HG02885 (cell line): ENCODE data around the gene S100A5.
"Not testable (repeated sequence)": the region's sequence is repeated elsewhere in the genome, so short reads cannot be mapped to it uniquely, and the experiment has no call there.

Source experiments
- ATAC-seq: cut with Tn5 transposase; IDR thresholded peaks from one replicate; pipeline ENCODE4 v1.9.1; 2021; ENCODE audit warnings: mild to moderate bottlenecking; ENCODE audit not compliant: unreplicated experiment, poor library complexity

Gene S100A5, protein sequence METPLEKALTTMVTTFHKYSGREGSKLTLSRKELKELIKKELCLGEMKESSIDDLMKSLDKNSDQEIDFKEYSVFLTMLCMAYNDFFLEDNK

DNA sequence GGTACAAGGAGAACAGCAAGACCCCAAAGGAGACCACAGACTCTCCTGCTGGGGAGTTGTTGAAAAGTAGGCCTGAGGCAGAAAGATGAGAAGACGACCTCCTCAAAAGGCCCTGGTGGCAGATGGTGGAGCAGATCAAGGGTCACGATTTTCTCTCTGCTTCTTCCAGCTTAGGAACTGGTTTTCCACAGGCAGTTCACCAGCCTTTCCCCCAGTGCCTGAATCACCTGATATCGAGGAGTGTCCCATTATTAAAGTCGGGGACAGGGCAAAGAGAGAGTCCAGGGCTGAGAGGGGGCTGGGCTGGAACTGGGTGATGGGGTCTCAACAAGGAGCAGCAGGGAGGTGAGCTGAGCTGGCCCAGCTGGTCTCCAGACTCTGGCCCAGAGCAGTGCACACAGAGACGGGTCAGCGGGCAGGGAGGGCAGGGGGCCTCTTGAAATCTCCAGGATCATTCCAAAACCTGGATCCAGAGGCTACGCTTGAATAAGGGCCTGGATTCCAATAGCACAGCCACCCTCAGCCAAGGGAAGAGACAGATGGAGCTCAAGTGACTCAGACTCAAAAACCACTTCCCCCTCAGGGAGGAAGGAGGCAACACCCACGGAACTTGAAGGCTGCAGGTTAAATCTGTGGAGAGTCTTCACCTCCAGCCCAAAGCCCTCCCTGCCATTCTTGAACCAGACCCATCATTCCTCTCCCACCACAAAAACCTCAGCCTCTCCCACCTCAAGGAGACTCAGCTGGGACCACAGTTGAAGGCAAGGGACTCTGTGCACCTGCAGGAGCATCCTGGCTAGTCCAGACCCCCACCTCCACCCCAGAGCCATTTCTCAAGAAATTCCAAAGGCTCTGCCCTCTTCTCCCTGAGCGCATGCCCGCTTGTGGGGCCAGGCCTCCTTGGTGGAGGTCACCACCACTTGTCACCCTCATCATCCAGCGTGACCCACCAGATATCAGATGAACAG, at the start of gene S100A5:
Gene S100A5 (minus strand): TSS at position 541 of the 968 bp plus-strand sequence. CDS start 743 bp downstream, outside the sequence.
- no peak for ATAC-seq

DNA sequence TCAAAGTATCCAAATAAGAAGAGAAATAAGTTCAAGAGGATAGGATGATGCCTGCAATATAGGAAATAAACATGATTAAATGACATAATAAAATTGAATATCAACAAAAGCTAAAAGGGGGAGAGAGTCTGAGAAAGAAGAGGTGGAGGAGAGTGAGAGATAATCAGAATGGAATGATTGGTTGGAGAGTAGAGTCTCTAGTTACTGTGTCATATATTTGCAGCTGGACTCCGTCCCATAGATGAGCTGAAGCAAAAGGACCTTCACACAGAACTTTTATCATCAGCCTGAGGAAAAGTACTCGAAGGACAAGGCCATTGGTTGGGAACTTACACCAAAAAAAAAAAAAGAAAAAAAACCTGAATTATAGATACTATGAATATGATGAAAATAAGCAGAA, 47.7 kb upstream of the S100A5 start:
- ATAC-seq = no peak

DNA sequence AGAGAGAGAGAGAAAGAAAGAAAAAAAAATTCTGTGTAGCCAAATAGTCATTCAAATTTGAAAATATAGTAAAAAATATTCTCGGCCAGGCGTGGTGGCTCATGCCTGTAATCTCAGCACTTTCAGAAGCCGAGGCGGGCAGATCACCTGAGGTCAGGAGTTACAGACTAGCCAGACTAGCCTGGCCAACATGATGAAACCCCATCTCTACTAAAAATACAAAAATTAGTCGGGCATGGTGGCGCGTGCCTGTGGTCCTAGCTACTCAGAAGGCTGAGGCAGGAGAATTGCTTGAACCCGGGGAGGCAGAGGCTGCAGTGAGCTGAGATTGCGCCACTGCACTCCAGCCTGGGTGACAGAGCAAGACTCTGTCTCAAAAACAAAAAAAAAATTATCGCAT, 47.3 kb upstream of the S100A5 start:
- not testable (repeated sequence) for ATAC-seq

DNA sequence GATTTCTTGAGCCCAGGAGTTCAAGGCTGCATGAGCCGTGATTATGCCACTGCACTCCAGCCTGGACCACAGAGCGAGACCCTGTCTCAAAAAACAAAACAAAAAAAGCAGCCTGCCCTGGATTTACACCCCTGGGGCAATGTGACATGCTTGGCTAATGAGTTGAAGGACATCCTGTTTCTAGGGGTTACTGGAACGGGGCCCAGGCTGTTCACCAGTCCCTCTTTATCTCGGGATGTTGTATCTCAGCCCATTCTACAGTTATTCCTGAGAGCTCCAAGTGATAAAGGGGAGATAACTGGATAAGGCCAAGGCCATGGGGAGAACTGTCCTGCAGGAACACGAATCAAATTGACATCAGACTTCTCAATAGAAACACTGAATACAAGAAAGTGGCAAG, 46.6 kb upstream of the S100A5 start:
- no peak for ATAC-seq

DNA sequence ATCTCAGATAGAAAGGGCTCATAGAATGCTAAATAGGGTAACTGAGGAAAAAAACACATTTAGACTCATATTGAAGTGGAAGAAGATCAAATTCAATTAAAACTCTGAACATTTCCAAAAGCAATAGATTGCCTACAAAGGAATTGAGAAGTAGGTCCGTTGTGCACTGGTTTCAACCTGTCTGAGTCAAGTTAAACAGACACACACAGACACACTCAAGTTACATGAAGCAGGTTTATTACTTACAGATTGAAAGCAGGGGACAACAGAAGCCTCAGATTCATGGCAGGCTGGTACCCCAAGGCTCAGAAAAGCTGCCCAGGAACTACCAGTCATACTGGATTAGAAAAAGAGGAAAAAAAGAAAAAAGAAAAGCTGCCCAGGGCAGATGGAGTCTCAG, 45.6 kb upstream of the S100A5 start:
- no peak for ATAC-seq

DNA sequence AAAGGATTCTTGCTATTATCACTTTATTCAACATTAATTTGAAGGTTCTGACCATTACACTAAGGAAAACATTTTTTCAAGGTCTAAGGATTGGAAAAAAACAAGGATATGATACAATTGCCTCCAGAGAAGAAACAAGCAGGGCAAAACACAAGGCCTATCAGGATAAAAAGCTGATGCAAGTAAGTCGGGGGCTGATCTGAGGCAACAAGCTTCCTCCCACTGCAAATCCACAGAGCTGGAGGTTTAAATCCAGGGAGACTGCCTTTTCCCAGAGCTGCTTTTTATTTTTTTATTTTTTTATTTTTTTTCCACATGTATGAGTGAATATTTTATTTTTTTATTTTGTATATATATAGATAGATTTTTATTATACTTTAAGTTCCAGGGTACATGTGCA, 44.3 kb upstream of the S100A5 start:
- no peak for ATAC-seq

DNA sequence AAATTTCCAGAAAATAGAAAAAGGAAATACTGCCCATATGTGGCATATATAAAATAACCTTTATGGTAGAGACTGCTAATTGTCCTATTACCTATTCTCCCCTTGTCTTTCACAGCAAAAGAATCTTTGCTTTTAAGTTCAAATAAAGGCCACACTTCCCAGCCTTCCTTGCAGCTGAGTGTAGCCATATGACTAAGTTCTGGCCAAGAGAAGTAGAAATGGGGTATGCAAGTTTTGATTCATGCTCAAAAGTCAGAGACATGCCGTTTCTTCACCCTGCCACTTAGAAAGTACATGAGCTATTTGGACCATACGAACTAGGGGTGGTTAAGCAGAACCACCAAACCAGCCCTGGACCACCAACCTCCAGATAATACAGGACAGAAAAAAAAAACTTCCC, 43.2 kb upstream of the S100A5 start:
- no peak for ATAC-seq

DNA sequence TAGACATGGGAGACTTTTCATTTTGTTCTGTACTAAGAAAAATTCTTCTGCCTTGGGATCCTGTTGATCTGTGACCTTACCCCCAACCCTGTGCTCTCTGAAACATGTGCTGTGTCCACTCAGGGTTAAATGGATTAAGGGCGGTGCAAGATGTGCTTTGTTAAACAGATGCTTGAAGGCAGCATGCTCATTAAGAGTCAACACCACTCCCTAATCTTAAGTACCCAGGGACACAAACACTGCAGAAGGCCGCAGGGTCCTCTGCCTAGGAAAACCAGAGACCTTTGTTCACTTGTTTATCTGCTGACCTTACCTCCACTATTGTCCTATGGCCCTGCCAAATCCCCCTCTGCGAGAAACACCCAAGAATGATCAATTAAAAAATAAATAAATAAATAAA, 42.8 kb upstream of the S100A5 start:
- ATAC-seq = not testable (repeated sequence)

DNA sequence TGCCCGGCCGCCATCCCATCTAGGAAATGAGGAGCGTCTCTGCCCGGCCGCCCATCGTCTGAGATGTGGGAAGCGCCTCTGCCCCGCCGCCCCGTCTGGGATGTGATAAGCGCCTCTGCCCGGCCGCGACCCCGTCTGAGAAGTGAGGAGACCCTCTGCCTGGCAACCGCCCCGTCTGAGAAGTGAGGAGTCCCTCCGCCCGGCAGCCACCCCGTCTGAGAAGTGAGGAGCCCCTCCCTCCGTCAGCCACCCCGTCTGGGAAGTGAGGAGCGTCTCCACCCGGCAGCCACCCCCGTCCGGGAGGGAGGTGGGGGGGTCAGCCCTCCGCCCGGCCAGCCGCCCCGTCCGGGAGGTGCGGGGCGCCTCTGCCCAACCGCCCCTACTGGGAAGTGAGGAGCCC, 42.1 kb upstream of the S100A5 start:
- not testable (repeated sequence) for ATAC-seq

DNA sequence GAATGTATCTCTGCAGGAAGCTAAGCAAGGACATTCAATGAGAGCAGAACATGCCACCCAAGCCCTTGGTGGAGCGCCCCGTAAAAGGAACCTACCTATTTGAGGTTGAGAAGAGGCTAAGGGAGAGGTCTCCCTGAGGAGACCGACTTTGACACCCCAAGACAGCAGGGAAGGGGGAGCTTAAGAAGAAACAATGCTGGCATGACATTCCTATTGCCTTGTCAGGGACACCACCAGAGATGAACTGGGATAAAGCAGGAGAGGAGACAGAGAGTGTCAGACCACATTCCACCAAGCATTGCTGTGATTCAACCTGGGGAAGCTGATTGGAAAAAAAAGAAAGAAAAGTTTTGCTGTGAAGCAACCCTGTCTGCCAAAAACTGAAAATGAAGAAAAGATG, 38.2 kb upstream of the S100A5 start:
- no peak for ATAC-seq

DNA sequence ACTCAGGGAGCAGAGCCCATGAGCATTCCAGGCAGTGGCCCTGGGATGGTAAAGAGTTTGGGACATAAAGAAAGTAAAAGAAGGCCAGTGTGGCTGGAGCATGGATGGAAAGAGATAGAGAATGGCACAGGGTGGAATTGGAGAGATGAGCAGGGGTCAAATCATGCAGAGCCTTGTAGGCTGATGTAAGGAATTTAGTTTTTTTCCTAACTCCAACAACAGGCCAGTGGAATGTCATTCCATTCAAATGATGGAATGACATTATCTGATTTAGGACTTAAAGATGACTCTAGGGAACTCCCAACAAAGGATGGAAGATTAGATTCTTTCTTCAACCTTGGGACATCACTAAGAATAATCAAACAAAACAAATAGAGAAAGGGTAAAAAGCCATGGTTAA, 37.8 kb upstream of the S100A5 start:
- no peak for ATAC-seq

DNA sequence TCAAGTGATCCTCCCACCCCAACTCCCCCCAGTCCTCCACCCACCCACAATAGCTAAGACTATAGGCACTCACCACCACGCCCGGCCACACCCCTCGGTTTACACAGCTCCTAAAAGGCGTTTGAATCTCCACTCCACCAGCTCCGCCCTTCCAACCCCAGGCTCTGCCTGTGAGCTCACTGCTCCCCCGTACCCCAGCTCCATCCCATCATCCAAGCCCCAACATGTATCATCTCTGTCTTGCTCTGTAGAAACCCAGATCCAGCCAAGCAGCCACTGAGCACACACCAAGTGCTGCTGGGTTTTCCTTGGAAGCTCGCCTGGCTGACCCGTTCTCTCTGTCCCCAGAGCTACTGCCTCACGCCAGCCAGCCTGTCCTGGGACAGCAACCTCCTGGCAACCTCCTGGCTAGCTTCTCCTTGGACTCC, 36.9 kb upstream of the S100A5 start:
- ATAC-seq = no peak

DNA sequence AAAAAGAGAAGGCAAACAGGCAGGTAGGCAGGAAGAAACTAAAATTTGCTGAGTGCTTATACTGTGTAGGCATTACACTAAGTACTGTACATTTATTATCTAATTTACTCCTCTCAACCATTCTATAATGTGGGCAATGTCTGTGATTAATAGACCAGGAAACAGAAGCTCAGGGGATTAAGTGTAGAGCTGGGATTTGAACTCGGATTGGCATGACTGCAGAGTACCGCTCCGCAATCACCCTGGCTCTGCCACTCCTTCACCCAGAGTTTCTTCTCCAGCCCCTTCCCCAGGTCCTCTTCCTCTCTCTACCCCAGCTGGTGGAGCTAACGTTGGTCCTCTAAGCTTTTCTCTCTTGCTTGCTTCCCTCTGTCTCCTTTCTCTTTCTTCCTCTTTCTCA, 36.4 kb upstream of the S100A5 start:
- no peak for ATAC-seq

DNA sequence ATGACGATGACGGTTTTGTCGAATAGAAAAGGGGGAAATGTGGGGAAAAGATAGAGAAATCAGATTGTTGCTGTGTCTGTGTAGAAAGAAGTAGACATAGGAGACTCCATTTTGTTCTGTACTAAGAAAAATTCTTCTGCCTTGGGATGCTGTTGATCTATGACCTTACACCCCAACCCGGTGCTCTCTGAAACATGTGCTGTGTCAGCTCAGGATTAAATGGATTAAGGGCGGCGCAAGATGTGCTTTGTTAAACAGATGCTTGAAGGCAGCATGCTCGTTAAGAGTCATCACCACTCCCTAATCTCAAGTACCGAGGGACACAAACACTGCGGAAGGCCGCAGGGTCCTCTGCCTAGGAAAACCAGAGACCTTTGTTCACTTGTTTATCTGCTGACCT, 34.8 kb upstream of the S100A5 start:
- not testable (repeated sequence) for ATAC-seq

DNA sequence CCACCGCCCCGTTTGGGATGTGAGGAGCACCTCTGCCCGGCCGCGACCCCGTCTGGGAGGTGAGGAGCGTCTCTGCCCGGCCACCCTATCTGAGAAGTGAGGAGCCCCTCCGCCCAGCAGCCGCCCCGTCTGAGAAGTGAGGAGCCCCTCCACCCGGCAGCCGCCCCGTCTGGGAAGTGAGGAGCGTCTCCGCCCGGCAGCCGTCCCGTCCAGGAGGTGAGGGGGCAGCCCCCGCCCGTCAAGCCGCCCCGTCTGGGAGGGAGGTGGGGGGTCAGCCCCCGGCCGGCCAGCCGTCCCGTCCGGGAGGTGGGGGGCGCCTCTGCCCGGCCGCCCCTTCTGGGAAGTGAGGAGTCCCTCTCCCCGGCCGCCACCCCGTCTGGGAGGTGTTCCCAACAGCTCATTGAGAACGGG, 34.4 kb upstream of the S100A5 start:
- ATAC-seq = not testable (repeated sequence)

DNA sequence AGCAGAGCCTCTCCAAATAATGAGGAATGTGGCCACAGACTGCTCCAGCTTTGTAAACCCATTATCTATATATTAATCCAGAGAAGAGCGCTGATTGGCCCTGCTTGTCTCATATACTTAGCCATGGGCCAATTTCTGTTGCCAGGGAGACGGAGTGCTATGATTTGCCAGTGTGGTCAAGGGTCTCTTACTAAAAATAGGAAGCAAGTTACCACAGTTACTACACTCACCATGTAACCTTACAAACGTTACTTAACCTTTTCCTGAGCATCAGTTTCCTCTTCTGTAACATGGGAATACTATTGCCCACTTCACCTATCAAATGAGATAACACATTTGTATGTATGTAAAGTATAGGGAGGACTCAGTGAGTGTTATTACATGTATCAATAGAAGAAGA, 32.6 kb upstream of the S100A5 start:
- ATAC-seq = no peak

DNA sequence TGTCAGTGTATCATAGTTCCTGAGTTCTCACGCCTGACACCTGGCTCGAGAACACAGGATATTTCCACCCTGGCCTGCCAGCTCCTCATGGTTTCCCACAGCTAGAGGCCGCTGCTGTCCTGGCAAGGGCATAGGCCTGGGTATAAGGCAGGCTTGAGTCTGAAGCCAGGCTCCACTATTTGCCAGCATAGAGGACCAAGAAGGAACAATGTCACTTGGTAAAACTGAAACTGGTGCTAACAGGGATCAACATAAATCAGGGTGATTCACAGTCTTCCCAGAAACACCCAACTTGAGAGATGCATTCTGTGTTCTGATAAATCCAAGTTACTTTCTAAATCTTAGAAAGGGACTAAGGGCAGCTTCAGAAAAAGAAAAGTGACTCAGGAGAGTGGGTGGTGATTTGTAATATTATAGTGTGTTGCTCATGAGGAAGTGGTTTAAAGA, 31.9 kb upstream of the S100A5 start:
- ATAC-seq = no peak

DNA sequence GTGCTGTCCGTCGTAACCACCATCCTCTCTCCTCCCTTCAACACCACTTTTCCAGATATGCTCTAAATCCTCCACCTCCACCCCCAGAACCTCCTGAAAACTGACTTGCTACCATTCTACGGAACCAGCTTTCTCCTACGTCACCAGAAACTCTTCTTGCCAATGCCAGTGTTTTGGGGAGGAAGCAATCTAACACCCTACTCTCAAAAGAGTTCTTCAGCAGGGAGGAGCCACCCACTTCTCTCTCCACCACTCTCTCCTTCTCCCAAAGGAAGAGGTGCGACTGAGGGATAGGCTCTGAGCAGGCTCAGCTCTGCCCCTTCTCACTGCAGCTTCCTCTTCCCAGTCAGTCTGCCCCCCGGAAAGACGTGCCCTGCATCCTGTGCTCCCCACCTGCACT, 31.0 kb upstream of the S100A5 start:
- ATAC-seq = no peak

DNA sequence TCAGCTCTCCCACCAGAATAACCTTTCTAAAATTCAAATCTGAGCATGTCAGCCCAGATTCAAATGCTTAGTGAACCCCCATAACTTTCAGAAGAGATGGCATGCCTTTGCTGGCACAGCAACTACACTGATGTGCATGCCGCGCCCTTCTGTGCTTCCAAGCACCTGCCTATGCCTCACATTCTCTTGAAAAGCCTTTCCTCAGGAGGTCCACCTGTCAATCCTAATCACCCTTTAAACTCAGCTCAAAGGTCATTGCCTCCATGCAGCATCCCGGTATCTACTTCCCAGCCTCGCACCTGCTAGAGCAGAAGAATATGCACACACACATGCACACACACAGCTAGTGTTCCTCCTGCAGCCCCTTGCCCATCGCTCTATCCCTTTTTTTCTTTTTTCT, 30.1 kb upstream of the S100A5 start:
- ATAC-seq = no peak

DNA sequence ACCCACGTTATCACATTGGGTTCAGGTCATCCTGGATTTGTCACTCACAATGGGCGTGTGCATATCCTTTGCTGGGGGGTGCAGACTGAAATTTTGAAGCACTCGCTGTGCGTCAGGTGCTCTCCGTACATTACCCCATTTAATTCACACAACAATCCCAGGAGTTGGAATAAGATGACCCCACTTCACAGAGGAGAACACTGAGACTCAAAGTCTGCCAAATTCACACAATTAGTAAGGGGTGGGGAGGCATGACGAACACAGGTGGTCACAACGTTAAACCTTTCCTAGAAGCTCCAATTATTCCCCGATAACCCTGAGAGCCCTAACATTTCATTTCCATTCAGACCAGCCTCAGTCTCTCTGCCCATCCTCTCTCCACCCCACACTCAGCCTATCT, 28.7 kb upstream of the S100A5 start:
- ATAC-seq = no peak

DNA sequence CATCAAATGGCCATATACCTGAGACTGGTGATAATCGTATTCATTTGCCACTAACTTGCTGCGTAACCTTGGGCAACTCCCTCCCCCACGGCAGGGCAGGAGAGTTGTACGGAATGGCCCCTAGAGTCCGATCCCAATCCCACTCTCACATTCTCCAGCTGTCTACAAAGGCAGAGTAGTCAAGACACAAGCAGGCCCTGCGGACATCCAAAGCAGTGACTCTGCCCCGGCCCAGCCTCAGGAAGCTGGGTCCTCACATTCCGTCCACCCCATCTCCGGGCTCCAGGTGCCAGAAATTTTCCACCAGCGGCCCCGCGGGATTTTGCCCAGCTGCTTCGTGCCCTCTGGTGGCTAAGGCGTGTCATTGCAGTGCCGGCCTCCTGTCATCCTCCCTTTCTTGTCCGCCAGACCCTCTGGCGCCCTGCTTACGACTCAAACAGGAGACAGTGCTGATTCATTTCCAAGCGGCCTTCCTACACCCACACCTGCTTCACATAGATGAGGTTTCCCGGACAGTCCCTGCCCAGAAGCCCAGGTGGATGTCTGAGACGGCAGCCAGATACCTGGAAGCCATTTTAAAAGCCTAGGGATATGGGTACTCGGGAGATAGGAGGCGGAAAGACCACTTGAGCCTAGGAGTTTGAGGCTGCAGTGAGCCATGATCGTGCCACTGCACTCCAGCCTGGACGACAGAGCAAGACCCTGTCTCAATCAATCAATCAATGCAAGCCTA, 27.8 kb upstream of the S100A5 start:
- ATAC-seq = no peak
